Uterus (tissue), 2 donors: ENCODE data around the gene NBAS.

Source experiments
- POLR2A ChIP-seq, 2 donors: fragments of 450-650 bp; IDR thresholded peaks; one replicate each; pipeline ENCODE4 v1.6.1; 2016; ENCODE audit warnings: antibody characterized with exemption in 2 of 2, mild to moderate bottlenecking in 1 of 2, moderate library complexity in 1 of 2
- TF ChIP-seq, protein P1 (sequence below), 4 experiments: fragments of 200-600 bp in 2 of 4; fragments of 450-650 bp in 2 of 4; sonication (generic) in 2 of 4; IDR thresholded peaks; one replicate each; pipeline ENCODE4 v1.5.1; 2016 to 2019; ENCODE audit warnings: antibody characterized with exemption in 4 of 4, mild to moderate bottlenecking in 2 of 4, moderate library complexity in 1 of 4

- TF ChIP-seq, protein P1, sequence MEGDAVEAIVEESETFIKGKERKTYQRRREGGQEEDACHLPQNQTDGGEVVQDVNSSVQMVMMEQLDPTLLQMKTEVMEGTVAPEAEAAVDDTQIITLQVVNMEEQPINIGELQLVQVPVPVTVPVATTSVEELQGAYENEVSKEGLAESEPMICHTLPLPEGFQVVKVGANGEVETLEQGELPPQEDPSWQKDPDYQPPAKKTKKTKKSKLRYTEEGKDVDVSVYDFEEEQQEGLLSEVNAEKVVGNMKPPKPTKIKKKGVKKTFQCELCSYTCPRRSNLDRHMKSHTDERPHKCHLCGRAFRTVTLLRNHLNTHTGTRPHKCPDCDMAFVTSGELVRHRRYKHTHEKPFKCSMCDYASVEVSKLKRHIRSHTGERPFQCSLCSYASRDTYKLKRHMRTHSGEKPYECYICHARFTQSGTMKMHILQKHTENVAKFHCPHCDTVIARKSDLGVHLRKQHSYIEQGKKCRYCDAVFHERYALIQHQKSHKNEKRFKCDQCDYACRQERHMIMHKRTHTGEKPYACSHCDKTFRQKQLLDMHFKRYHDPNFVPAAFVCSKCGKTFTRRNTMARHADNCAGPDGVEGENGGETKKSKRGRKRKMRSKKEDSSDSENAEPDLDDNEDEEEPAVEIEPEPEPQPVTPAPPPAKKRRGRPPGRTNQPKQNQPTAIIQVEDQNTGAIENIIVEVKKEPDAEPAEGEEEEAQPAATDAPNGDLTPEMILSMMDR (IDR thresholded peaks at IDR 0.05) = no peak
- no peak for TF ChIP-seq POLR2A (IDR thresholded peaks at IDR 0.05)
Measured at GRCh38 chr2:15187702-15188101, 373.4 kb downstream of the NBAS start.
